Measurements from ENCODE around the gene COMT. TPM values are rescaled to one million over a fixed set of nuclear protein-coding genes. Genes with fewer than 3 reads are reported as not detected.

COMT gene
- total and polyA plus RNA-seq, 9 of the 15 experiments (the other 6 are each of a cell fraction or from before 2014, with no cell fraction given): 12.5 to 351 (median 155) TPM

- TF ChIP-seq POLR2A (conservative IDR thresholded peaks at IDR 0.05): peak; percentile 48; the same call in 1 of the 2 replicates
- peak; percentile 41 for TF ChIP-seq POLR2B (IDR thresholded peaks at IDR 0.05; ENCODE audit: low read depth, partially characterized antibody)
- peak; percentile 50 for TF ChIP-seq NR4A1 (CRISPR knock-in tag; IDR thresholded peaks at IDR 0.05)
- no peak for TF ChIP-seq NR4A1 (tag; IDR thresholded peaks at IDR 0.05)
- 0 out of 2 replicates have a peak, but pooled peaks have one; percentile 3 for TF ChIP-seq CAMTA2 (CRISPR knock-in tag; conservative IDR thresholded peaks at IDR 0.05)
- 0 out of 2 replicates have a peak, but pooled peaks have one; percentile 31 for TF ChIP-seq CHD2 (IDR thresholded peaks at IDR 0.05; ENCODE audit: low read depth, low read length)
- peak; percentile 68 for TF ChIP-seq CHD7 (IDR thresholded peaks at IDR 0.05; ENCODE audit: low read depth, low read length)
- no peak for TF ChIP-seq TBL1XR1 (IDR thresholded peaks at IDR 0.05; ENCODE audit: low read length in 2 of 2)
- no peak for TF ChIP-seq MED1 (CRISPR knock-in tag; IDR thresholded peaks at IDR 0.05; ENCODE audit: borderline replicate concordance)
- 0 out of 2 replicates have a peak, but pooled peaks have one; percentile 30 for TF ChIP-seq MAFK (IDR thresholded peaks at IDR 0.05; ENCODE audit: low read length)
Observed at GRCh38 chr22:19960491-19961200, 19.1 kb downstream of the COMT start (continued).
